Lung (tissue), 12 donors: ENCODE data around the gene RNF214. TPM values are rescaled to one million over a fixed set of nuclear protein-coding genes. Genes with fewer than 3 reads are reported as not detected.

ENCODE experiments used
- ATAC-seq: fragments of 200-7000 bp; cut with Tn5 transposase; one replicate; pipeline ENCODE4 v1.9.1; 2020; ENCODE audit warnings: moderate number of reproducible peaks; ENCODE audit not compliant: insufficient read depth, low FRiP score
- DNase-seq, 3 donors: peaks; one replicate each; pipeline ENCODE4 v3.0.0-alpha.2; 2013 to 2017
- H3K27ac ChIP-seq, 2 donors: one replicate each; pipeline ENCODE4 v1.5.1; 2013; ENCODE audit warnings: mild to moderate bottlenecking in 2 of 2, moderate library complexity in 2 of 2, control low read depth in 1 of 2, inconsistent platforms in 1 of 2, low read depth in 1 of 2, low read length in 1 of 2
- H3K27me3 ChIP-seq, 3 donors: one replicate each; pipeline ENCODE4 v1.5.1; 2013; ENCODE audit warnings: low read length in 2 of 3; ENCODE audit not compliant: control insufficient read depth in 3 of 3, insufficient read depth in 3 of 3
- H3K36me3 ChIP-seq, 4 donors: one replicate each; pipeline ENCODE4 v1.5.1; 2013; ENCODE audit warnings: low read length in 4 of 4, mild to moderate bottlenecking in 1 of 4, moderate library complexity in 1 of 4; ENCODE audit not compliant: control insufficient read depth in 4 of 4, insufficient read depth in 4 of 4
- H3K4me1 ChIP-seq, 5 donors: one replicate each; pipeline ENCODE4 v1.5.1; 2013; ENCODE audit warnings: low read length in 5 of 5, mild to moderate bottlenecking in 2 of 5, moderate library complexity in 1 of 5; ENCODE audit not compliant: control insufficient read depth in 5 of 5, insufficient read depth in 5 of 5
- H3K4me3 ChIP-seq: one replicate; pipeline ENCODE4 v1.5.1; 2013; ENCODE audit warnings: mild to moderate bottlenecking, control low read depth, moderate library complexity
- H3K9ac ChIP-seq, 2 donors: one replicate each; pipeline ENCODE4 v1.5.1; 2013; ENCODE audit warnings: low read length in 2 of 2, control low read depth in 1 of 2; ENCODE audit not compliant: insufficient read depth in 1 of 2
- H3K9me3 ChIP-seq, 4 donors: one replicate each; pipeline ENCODE4 v1.5.1; 2013; ENCODE audit warnings: low read length in 3 of 4, mild to moderate bottlenecking in 1 of 4, moderate library complexity in 1 of 4; ENCODE audit not compliant: control insufficient read depth in 4 of 4, insufficient read depth in 3 of 4
- WGBS, 2 donors: extraction: QIAGEN DNeasy Blood & Tissue Kit; methylation state at CpG; one replicate each; pipeline ENCODE4 v1.1.7; 2013; 5-methylcytosine and 5-hydroxymethylcytosine counted together
- polyA plus RNA-seq, 2 donors: library from polyadenylated mRNA; stranded (reverse); fragments of 200-250 nt; gene quantifications; one replicate each; pipeline ENCODE4 v1.2.1, GENCODE V29; 2013
- total RNA-seq, 2 donors: library from RNA; depleted of rRNA in 1 of 2; stranded (reverse); fragments of >200 nt in 1 of 2; gene quantifications; one replicate each; pipeline ENCODE4 v1.2.1, GENCODE V29; 2014 to 2021
- TF ChIP-seq, protein P1 (sequence below): IDR thresholded peaks from 2 replicates; pipeline ENCODE4 v1.5.1; 2012; ENCODE audit warnings: mild to moderate bottlenecking; ENCODE audit errors: control extremely low read depth, extremely low read depth
- donor health status: control.
- donor health status: control.
- donor health status: Bipolar disorder and iron deficiency.
- donor health status: healthy.
- donor health status: DM: yes; HTN: yes; CAD: no.

Gene RNF214
- total and polyA plus RNA-seq, 4 donors = 8.6 to 19.8 (median 14.6) TPM

DNA sequence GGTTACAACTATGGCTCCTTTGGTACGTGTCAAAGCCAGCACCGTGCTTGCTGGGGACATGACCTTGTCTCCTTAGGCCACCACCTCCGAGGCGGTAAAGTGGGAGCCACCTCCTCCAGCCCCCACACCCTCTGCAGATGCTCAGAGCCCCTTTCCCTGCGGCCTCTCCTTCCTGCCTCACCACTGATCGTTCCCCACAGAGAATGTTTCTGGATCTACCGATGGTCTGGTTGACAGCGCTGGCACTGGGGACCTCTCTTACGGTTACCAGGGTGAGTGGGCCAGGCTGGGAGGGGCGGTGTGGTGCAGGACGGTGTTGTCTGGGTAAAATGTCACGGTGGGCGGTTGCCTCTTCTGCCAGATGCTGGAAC is 45.1 kb upstream of the RNF214 start:
- Histone ChIP-seq H3K27ac (no peak overlapping the region), H3K9ac (no peak overlapping the region), H3K9me3 (no peaks in the 10 kb centered on the region), H3K4me1 (peaks cover 0 to 2% (median 0%) of the 10 kb centered on the region in 5 donors), H3K36me3 (peaks cover 15 to 59% (median 19%) of the 10 kb centered on the region in 4 donors), H3K27me3 (no peaks in the 10 kb centered on the region), H3K4me3 (no peak overlapping the region)
- TF ChIP-seq, protein P1, sequence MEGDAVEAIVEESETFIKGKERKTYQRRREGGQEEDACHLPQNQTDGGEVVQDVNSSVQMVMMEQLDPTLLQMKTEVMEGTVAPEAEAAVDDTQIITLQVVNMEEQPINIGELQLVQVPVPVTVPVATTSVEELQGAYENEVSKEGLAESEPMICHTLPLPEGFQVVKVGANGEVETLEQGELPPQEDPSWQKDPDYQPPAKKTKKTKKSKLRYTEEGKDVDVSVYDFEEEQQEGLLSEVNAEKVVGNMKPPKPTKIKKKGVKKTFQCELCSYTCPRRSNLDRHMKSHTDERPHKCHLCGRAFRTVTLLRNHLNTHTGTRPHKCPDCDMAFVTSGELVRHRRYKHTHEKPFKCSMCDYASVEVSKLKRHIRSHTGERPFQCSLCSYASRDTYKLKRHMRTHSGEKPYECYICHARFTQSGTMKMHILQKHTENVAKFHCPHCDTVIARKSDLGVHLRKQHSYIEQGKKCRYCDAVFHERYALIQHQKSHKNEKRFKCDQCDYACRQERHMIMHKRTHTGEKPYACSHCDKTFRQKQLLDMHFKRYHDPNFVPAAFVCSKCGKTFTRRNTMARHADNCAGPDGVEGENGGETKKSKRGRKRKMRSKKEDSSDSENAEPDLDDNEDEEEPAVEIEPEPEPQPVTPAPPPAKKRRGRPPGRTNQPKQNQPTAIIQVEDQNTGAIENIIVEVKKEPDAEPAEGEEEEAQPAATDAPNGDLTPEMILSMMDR = no peak
- WGBS, 2 donors = 90 to 95% methylated on average over 13 of the region's 13 CpGs
- DNase-seq (no peak), ATAC-seq (no peak)

DNA sequence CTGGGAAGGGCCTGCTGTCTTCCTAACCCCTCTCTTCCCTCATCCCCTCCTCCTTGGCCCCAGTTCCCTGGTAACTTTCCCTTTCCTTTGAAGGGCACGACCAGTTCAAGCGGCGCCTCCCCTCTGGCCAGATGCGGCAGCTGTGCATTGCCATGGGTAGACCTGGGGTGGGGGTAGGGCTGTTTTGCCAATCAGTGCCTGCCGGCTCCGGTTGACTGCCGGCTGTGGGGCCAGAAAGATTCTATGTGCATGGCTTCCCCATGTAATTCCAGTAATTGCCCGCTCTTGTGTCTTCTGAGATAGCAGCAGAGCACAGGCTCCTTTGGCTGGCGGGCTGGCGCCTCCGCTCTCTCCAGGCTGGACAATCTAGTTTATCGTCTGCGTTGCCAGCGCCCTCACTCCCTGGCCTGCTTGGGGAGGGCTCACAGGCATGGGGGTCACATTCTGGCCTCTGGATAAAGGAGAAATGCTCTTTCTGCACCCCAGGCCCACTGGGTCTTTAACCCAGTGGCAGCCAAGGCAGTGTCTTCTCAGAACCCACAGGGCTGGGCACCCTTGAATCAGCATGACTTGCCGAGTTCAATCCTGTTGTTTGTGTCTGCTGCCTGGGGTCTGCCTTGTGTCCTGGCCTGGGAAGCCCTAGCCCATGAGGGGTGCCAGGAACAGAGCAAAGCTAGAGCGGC is 44.5 kb upstream of the RNF214 start:
- no peaks in the 10 kb centered on the region for H3K9me3 ChIP-seq
- ATAC-seq = no peak
- H3K4me1 ChIP-seq = no peaks in the 10 kb centered on the region
- H3K4me3 ChIP-seq = no peak overlapping the region
- H3K27ac ChIP-seq = peak overlapping the region in 1 of 2 donors; percentile 57
- peaks cover 11 to 60% (median 18%) of the 10 kb centered on the region in 4 donors for H3K36me3 ChIP-seq
- H3K9ac ChIP-seq = no peak overlapping the region
- no peaks in the 10 kb centered on the region for H3K27me3 ChIP-seq
- no peak for DNase-seq
- 93 to 97% methylated on average over 16 of the region's 16 CpGs for WGBS, 2 donors
- TF ChIP-seq, protein P1 = no peak

DNA sequence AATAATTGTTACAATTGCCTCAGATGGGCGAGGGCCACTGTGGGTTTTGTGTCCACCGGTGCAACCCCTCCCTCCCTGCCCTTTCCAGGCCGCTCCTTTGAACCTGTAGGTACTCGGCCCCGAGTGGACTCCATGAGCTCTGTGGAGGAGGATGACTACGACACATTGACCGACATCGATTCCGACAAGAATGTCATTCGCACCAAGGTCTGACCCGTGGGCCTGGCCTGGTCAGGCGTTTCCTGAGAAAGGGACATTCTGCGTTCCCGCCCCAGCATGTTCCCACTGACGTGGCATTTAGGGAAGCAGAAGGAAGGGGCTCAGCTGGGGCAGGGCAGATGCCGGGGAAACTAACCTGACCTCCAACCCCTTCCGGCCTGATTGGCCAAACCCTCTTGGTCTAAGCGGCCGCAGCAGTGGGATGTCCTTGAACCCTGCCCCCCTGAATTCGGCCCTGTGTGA is 43.8 kb upstream of the RNF214 start:
- DNase-seq (no peak), ATAC-seq (no peak)
- Histone ChIP-seq H3K36me3 (peaks cover 10 to 64% (median 17%) of the 10 kb centered on the region in 4 donors), H3K4me1 (no peaks in the 10 kb centered on the region), H3K9ac (no peak overlapping the region), H3K9me3 (no peaks in the 10 kb centered on the region), H3K27ac (peak overlapping the region in 1 of 2 donors; percentile 57), H3K4me3 (no peak overlapping the region), H3K27me3 (no peaks in the 10 kb centered on the region)
- 80 to 86% methylated on average over 20 of the region's 20 CpGs for WGBS, 2 donors
- TF ChIP-seq, protein P1 = no peak
